Esophagus muscularis mucosa (tissue), 4 donors: ENCODE data around the gene ITPR1.

Source experiments
- CTCF ChIP-seq, 3 experiments: fragments of 200-600 bp in 2 of 3; fragments of 450-650 bp in 1 of 3; sonication (generic) in 2 of 3; IDR thresholded peaks; one replicate each; pipeline ENCODE4 v1.5.1; 2017 to 2019; ENCODE audit warnings: antibody characterized with exemption in 3 of 3, mild to moderate bottlenecking in 2 of 3, moderate library complexity in 1 of 3
- EP300 ChIP-seq: sonication (generic); formaldehyde crosslinking; IDR thresholded peaks from one replicate; pipeline ENCODE4 v1.6.1; 2017; ENCODE audit warnings: antibody characterized with exemption
- POLR2A ChIP-seq: fragments of 450-650 bp; IDR thresholded peaks from one replicate; pipeline ENCODE4 v1.6.1; 2017; ENCODE audit warnings: antibody characterized with exemption, moderate library complexity, mild to moderate bottlenecking, low read depth
- POLR2AphosphoS5 ChIP-seq, 2 donors: sonication (generic); formaldehyde crosslinking; IDR thresholded peaks; one replicate each; pipeline ENCODE4 v1.6.1; 2017; ENCODE audit warnings: antibody characterized with exemption in 2 of 2

GRCh38 chr3:4809922-4810321 lies 316.8 kb downstream of the ITPR1 start:
- TF ChIP-seq POLR2AphosphoS5 (IDR thresholded peaks at IDR 0.05) (no peak), CTCF (IDR thresholded peaks at IDR 0.05) (no peak), POLR2A (no peak), EP300 (no peak)
